Endothelial cell of umbilical vein (primary cell): ENCODE data around the gene IMPDH2. TPM values are rescaled to one million over a fixed set of nuclear protein-coding genes. Genes with fewer than 3 reads are reported as not detected.

Source experiments
- BruUV-seq: library from RNA; stranded (reverse); fragments of 400-500 nt; replicated peaks from 2 replicates; lab custom pipeline; 2021; lab: Mats Ljungman, UMichigan
- CTCF ChIA-PET: fragments of 300-600, 350-600 bp; sonication (Branson Sonifier 250); formaldehyde crosslinking; loops from one replicate; lab custom pipeline; 2021; ENCODE audit warnings: antibody characterized with exemption, inconsistent platforms; lab: Charles Lee
- POLR2A ChIA-PET: fragments of 300-600, 350-600 bp; sonication (Branson Sonifier 250); formaldehyde crosslinking; loops from one replicate; lab custom pipeline; 2021; ENCODE audit warnings: antibody characterized with exemption, inconsistent platforms; lab: Charles Lee
- DNase-seq: peaks from one replicate; pipeline ENCODE4 v3.0.0-alpha.2; 2011; ENCODE audit warnings: low read depth, low spot score
- FAIRE-seq: peaks from 2 replicates; lab custom pipeline; 2011; peaks lifted over from hg19 to GRCh38; lab: Jason Lieb, UNC
- H2AFZ ChIP-seq: 2 replicates; pipeline ENCODE4 v1.6.0; 2012; ENCODE audit warnings: low read depth, low read length, control low read depth, inconsistent platforms
- H3K27ac ChIP-seq: 2 replicates; pipeline ENCODE4 v1.5.1; 2011; ENCODE audit warnings: low read depth, mild to moderate bottlenecking, control low read depth, low read length, moderate library complexity; ENCODE audit not compliant: insufficient read depth
- H3K27me3 ChIP-seq, 2 experiments: 2 replicates each; pipeline versions ENCODE4 v1.6.0 to v1.6.1; 2011; ENCODE audit warnings: low read length in 2 of 2, mixed read lengths in 1 of 2; ENCODE audit not compliant: control insufficient read depth in 2 of 2, insufficient read depth in 2 of 2
- H3K36me3 ChIP-seq, 2 experiments: 2 replicates in 1 of 2; 3 replicates in 1 of 2; pipeline ENCODE4 v1.5.1; 2011; ENCODE audit warnings: low read length in 2 of 2, mild to moderate bottlenecking in 1 of 2, moderate library complexity in 1 of 2; ENCODE audit not compliant: control insufficient read depth in 2 of 2, insufficient read depth in 2 of 2; ENCODE audit errors: extremely low read depth in 1 of 2
- H3K4me1 ChIP-seq: 3 replicates; pipeline ENCODE4 v1.5.1; 2011; ENCODE audit warnings: mild to moderate bottlenecking, low read length; ENCODE audit not compliant: control insufficient read depth, insufficient read depth; ENCODE audit errors: extremely low read depth
- H3K4me2 ChIP-seq: 2 replicates; pipeline ENCODE4 v1.6.1; 2011; ENCODE audit warnings: low read length, control low read depth, mixed read lengths; ENCODE audit not compliant: insufficient read depth
- H3K4me3 ChIP-seq, 3 experiments: fragments of 200-600 bp in 1 of 3; sonication (generic), shearing (Covaris generic) in 1 of 3; replicated peaks in 1 of 3; 2 replicates each; pipeline ENCODE4 v1.5.1; 2011 to 2016; ENCODE audit warnings: control low read depth in 3 of 3, low read length in 3 of 3, mild to moderate bottlenecking in 2 of 3, inconsistent platforms in 1 of 3, low read depth in 1 of 3, moderate library complexity in 1 of 3; ENCODE audit not compliant: insufficient read depth in 1 of 3
- H3K79me2 ChIP-seq: 2 replicates; pipeline ENCODE4 v1.6.0; 2012; ENCODE audit warnings: low read length, inconsistent platforms; ENCODE audit not compliant: control insufficient read depth, insufficient read depth
- H3K9ac ChIP-seq: replicated peaks from 2 replicates; pipeline ENCODE3; 2011; ENCODE audit warnings: low read length, control low read depth; ENCODE audit not compliant: insufficient read depth; ENCODE audit errors: extremely low read depth
- H3K9me1 ChIP-seq: replicated peaks from 3 replicates; pipeline ENCODE4 v1.6.0; 2011; ENCODE audit warnings: mild to moderate bottlenecking, low read length; ENCODE audit not compliant: control insufficient read depth, insufficient read depth; ENCODE audit errors: extremely low read depth
- H3K9me3 ChIP-seq: replicated peaks from 2 replicates; pipeline ENCODE4 v1.5.1; 2012; ENCODE audit warnings: low read length, inconsistent platforms; ENCODE audit not compliant: control insufficient read depth, insufficient read depth
- H4K20me1 ChIP-seq: replicated peaks from 2 replicates; pipeline ENCODE3; 2011; ENCODE audit warnings: mild to moderate bottlenecking, low read length; ENCODE audit not compliant: control insufficient read depth, insufficient read depth; ENCODE audit errors: extremely low read depth
- EZH2 ChIP-seq: IDR thresholded peaks from 2 replicates; pipeline ENCODE4 v1.6.1; 2012; ENCODE audit warnings: borderline replicate concordance, low read depth, mild to moderate bottlenecking, moderate library complexity, low read length, inconsistent platforms; ENCODE audit not compliant: severe bottlenecking
- FOS ChIP-seq: IDR thresholded peaks from 2 replicates; pipeline ENCODE4 v1.6.1; 2011; ENCODE audit warnings: mild to moderate bottlenecking, low read length, moderate library complexity, borderline replicate concordance; ENCODE audit not compliant: insufficient read depth
- GATA2 ChIP-seq: IDR thresholded peaks from 2 replicates; pipeline ENCODE4 v1.7.0; 2011; ENCODE audit warnings: low read depth, mild to moderate bottlenecking, moderate library complexity, mixed read lengths, low read length; ENCODE audit not compliant: insufficient read length, insufficient read depth
- JUN ChIP-seq: IDR thresholded peaks from 2 replicates; pipeline ENCODE4 v1.6.1; 2011; ENCODE audit warnings: borderline replicate concordance, low read depth; ENCODE audit not compliant: insufficient read length, insufficient read depth
- MYC ChIP-seq: IDR thresholded peaks from one replicate; pipeline ENCODE4 v1.6.1; 2011; ENCODE audit warnings: mild to moderate bottlenecking, low read depth, low read length
- POLR2A ChIP-seq: IDR thresholded peaks from 2 replicates; pipeline ENCODE4 v1.6.1; 2012; ENCODE audit warnings: low read depth, mild to moderate bottlenecking, control low read depth, low read length
- POLR2AphosphoS5 ChIP-seq: IDR thresholded peaks from 2 replicates; pipeline ENCODE4 v1.6.1; 2012; ENCODE audit warnings: low read depth, mild to moderate bottlenecking, control low read depth, low read length, moderate library complexity; ENCODE audit not compliant: insufficient read depth
- dilution Hi-C: fragments of 300-500 bp; cut with MboI; formaldehyde crosslinking; loops from one replicate; pipeline ENCODE4 v1.15.0; 2019; ENCODE audit warnings: low sequenced_read_pairs; ENCODE audit not compliant: extremely low pct_ligation_motif_present
- intact Hi-C: fragments of 100-400 bp; cut with micrococcal nuclease; formaldehyde crosslinking; loops from one replicate; pipeline ENCODE4 v1.10.0; 2022
- polyA plus RNA-seq, 4 experiments: library from polyadenylated mRNA; depleted of rRNA in 3 of 4; stranded (reverse) in 3 of 4; unstranded in 1 of 4; fragments of >200 nt; gene quantifications; 2 replicates each; pipeline versions ENCODE4 v1.2.1 to v1.2.3, GENCODE V29; 2011 to 2012; ENCODE audit warnings: missing spikeins in 1 of 4
- total RNA-seq: library from RNA; stranded (reverse); gene quantifications from 2 replicates; pipeline ENCODE4 v1.2.3, GENCODE V29; 2021
- TF ChIP-seq, protein P1 (sequence below): IDR thresholded peaks from 2 replicates; pipeline ENCODE4 v1.6.1; 2011; ENCODE audit not compliant: insufficient read depth, insufficient read length
- TF ChIP-seq, protein P2 (sequence below), 2 donors: IDR thresholded peaks; 1 replicate in 1 of 2; 2 replicates in 1 of 2; pipeline ENCODE4 v1.5.1; 2011; ENCODE audit warnings: low read length in 2 of 2, mild to moderate bottlenecking in 2 of 2, moderate library complexity in 2 of 2, control low read depth in 1 of 2, inconsistent platforms in 1 of 2, low read depth in 1 of 2; ENCODE audit not compliant: insufficient read depth in 1 of 2; ENCODE audit errors: extremely low read depth in 1 of 2

Gene IMPDH2
- total and polyA plus RNA-seq, 2 donors (not counting 3 experiments of a cell fraction or from before 2014, with no cell fraction given) = 167 to 189 TPM

DNA sequence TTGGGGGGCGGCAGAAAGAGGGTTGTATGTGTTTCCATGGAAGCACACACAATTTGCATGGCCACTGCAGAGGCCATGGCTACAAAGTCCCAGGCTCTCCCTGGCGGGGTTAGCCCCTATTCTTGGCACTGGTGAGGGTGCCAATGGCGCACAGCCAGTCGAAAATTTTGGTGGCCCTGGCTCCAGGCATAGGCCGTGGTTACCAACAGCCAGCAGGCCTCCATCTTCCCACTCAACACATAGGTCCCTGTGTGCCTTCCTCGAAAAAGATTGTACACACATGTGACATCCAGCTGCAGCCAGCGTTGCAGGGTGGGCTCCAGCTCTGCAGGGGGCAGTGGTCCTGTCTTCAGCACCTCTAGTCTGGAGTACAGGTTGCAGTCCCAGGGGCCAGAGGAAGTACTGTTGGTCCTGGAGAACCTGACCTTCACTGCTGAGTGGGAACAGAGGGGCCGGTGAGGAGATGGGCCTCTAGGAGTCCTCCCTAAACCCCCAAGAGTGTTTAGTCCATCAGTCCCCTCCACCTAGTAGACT, 32.0 kb downstream of the IMPDH2 start:
- no peaks in the 10 kb centered on the region for H4K20me1 ChIP-seq
- ChIA-PET POLR2A (no interaction called here), CTCF (interaction anchor here (1.5 to 4.8 kb wide), 3 partner anchors 10 to 17 kb away, joined by 3 to 25 read pairs (median 8); partner anchors contain the start of gene WDR6)
- intact Hi-C loops (no loop called here), dilution Hi-C loops (no loop called here)
- H3K4me1 ChIP-seq = no peaks in the 10 kb centered on the region
- no peak overlapping the region for H3K4me3 ChIP-seq
- no peak overlapping the region for H2AFZ ChIP-seq
- no peak for DNase-seq
- no peaks in the 10 kb centered on the region for H3K9me1 ChIP-seq
- no peak for TF ChIP-seq POLR2AphosphoS5
- TF ChIP-seq MYC = no peak
- TF ChIP-seq, protein P1, sequence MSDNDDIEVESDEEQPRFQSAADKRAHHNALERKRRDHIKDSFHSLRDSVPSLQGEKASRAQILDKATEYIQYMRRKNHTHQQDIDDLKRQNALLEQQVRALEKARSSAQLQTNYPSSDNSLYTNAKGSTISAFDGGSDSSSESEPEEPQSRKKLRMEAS = no peak
- no peak for TF ChIP-seq JUN
- TF ChIP-seq EZH2 = no peak
- TF ChIP-seq GATA2 = no peak
- TF ChIP-seq, protein P2, sequence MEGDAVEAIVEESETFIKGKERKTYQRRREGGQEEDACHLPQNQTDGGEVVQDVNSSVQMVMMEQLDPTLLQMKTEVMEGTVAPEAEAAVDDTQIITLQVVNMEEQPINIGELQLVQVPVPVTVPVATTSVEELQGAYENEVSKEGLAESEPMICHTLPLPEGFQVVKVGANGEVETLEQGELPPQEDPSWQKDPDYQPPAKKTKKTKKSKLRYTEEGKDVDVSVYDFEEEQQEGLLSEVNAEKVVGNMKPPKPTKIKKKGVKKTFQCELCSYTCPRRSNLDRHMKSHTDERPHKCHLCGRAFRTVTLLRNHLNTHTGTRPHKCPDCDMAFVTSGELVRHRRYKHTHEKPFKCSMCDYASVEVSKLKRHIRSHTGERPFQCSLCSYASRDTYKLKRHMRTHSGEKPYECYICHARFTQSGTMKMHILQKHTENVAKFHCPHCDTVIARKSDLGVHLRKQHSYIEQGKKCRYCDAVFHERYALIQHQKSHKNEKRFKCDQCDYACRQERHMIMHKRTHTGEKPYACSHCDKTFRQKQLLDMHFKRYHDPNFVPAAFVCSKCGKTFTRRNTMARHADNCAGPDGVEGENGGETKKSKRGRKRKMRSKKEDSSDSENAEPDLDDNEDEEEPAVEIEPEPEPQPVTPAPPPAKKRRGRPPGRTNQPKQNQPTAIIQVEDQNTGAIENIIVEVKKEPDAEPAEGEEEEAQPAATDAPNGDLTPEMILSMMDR (IDR thresholded peaks at IDR 0.05; ENCODE audit: extremely low read depth in 1 of 2, insufficient read depth in 1 of 2, low read depth in 1 of 2, low read length in 2 of 2) = no peak
- no peak for TF ChIP-seq POLR2A
- no peak for TF ChIP-seq FOS
- H3K9ac ChIP-seq = no peak overlapping the region
- H3K79me2 ChIP-seq = peaks cover 2% of the 10 kb centered on the region
- no peaks in the 10 kb centered on the region for H3K27me3 ChIP-seq
- no TSS peak for BruUV-seq
- no peaks in the 10 kb centered on the region for H3K9me3 ChIP-seq
- H3K4me2 ChIP-seq = no peak overlapping the region
- FAIRE-seq = no peak
- H3K27ac ChIP-seq = no peak overlapping the region
- peaks cover 0 to 3% of the 10 kb centered on the region in 2 experiments for H3K36me3 ChIP-seq
